ENCODE measurements around the gene IGF1R.

IGF1R gene

GRCh38 chr15:98796685-98797357, 148.5 kb downstream of the IGF1R start:
- no peak for DNase-seq (ENCODE audit: low read depth in 2 of 2)

- DNase-seq (ENCODE audit: low read depth in 2 of 2), result no peak
Measured at GRCh38 chr15:98798375-98798893, 150.1 kb downstream of the IGF1R start.

GRCh38 chr15:98799461-98800390, 151.4 kb downstream of the IGF1R start:
- DNase-seq (ENCODE audit: low read depth in 2 of 2), result no peak

- DNase-seq (ENCODE audit: low read depth in 2 of 2), result no peak
Measured at GRCh38 chr15:98800437-98801233, 152.3 kb downstream of the IGF1R start.

GRCh38 chr15:98801234-98801561, 152.9 kb downstream of the IGF1R start:
- DNase-seq (ENCODE audit: low read depth in 2 of 2), result no peak

- DNase-seq (ENCODE audit: low read depth in 2 of 2), result no peak
Measured at GRCh38 chr15:98802187-98802586, 153.8 kb downstream of the IGF1R start.

GRCh38 chr15:98803228-98804056, 155.1 kb downstream of the IGF1R start:
- no peak for DNase-seq (ENCODE audit: low read depth in 2 of 2)

GRCh38 chr15:98804057-98804380, 155.7 kb downstream of the IGF1R start:
- DNase-seq (ENCODE audit: low read depth in 2 of 2), result no peak

- DNase-seq (ENCODE audit: low read depth in 2 of 2), result no peak
Measured at GRCh38 chr15:98805434-98806274, 157.3 kb downstream of the IGF1R start.

- DNase-seq (ENCODE audit: low read depth in 2 of 2), result no peak
Measured at GRCh38 chr15:98806275-98806895, 158.0 kb downstream of the IGF1R start.

- DNase-seq (ENCODE audit: low read depth in 2 of 2), result no peak
Measured at GRCh38 chr15:98807262-98807661, 158.9 kb downstream of the IGF1R start.

- DNase-seq (ENCODE audit: low read depth in 2 of 2), result no peak
Measured at GRCh38 chr15:98809273-98809672, 160.9 kb downstream of the IGF1R start.

GRCh38 chr15:98812716-98813446, 164.5 kb downstream of the IGF1R start:
- DNase-seq (ENCODE audit: low read depth in 2 of 2), result no peak

- no peak for DNase-seq (ENCODE audit: low read depth in 2 of 2)
Measured at GRCh38 chr15:98813951-98814350, 165.6 kb downstream of the IGF1R start.

- no peak for DNase-seq (ENCODE audit: low read depth in 2 of 2)
Measured at GRCh38 chr15:98815207-98815606, 166.9 kb downstream of the IGF1R start.

GRCh38 chr15:98817745-98818144, 169.4 kb downstream of the IGF1R start:
- no peak for DNase-seq (ENCODE audit: low read depth in 2 of 2)

GRCh38 chr15:98823012-98823458, 174.7 kb downstream of the IGF1R start:
- no peak for DNase-seq (ENCODE audit: low read depth in 2 of 2)

- DNase-seq (ENCODE audit: low read depth in 2 of 2), result no peak
Measured at GRCh38 chr15:98823616-98824015, 175.3 kb downstream of the IGF1R start.

GRCh38 chr15:98824595-98824994, 176.3 kb downstream of the IGF1R start:
- DNase-seq (ENCODE audit: low read depth in 2 of 2), result no peak

Measured in stimulated activated CD8-positive, alpha-beta memory T cell treated with anti-CD3 and anti-CD28 coated beads, Interleukin-7, amount 100 ng/mL, for 4 hours (primary cell).